HCT116 (cell line): ENCODE data around the gene MED25. TPM values are rescaled to one million over a fixed set of nuclear protein-coding genes. Genes with fewer than 3 reads are reported as not detected.
A peak's percentile ranks its signal among the peaks of the same experiment; 100 is the strongest.

ENCODE experiments used
- ATAC-seq: fragments of 200-7000 bp; cut with Tn5 transposase; 2 replicates; pipeline ENCODE4 v1.9.1; 2020; ENCODE audit warnings: mild to moderate bottlenecking, moderate library complexity
- BruUV-seq: library from RNA; stranded (reverse); fragments of 400-500 nt; replicated peaks from 2 replicates; lab custom pipeline; 2021; lab: Mats Ljungman, UMichigan
- CTCF ChIA-PET: fragments of 300-600 bp; sonication (Branson Sonifier 250); formaldehyde crosslinking; loops from one replicate; lab custom pipeline; 2021; ENCODE audit warnings: antibody characterized with exemption; lab: Charles Lee
- POLR2A ChIA-PET: fragments of 300-600, 350-600 bp; sonication (Branson Sonifier 250); formaldehyde crosslinking; loops from one replicate; lab custom pipeline; 2021; ENCODE audit warnings: antibody characterized with exemption; lab: Charles Lee
- RAD21 ChIA-PET, 2 experiments: fragments of 300-600 bp; sonication (Branson Sonifier 250); formaldehyde crosslinking; loops; one replicate each; lab custom pipeline; 2023; ENCODE audit warnings: low total read pairs in 2 of 2; ENCODE audit not compliant: uncharacterized antibody in 2 of 2, unreplicated experiment in 2 of 2, low non-redundant PET in 1 of 2; lab: Charles Lee
- DNase-seq: peaks from one replicate; pipeline ENCODE4 v3.0.0-alpha.2; 2010; ENCODE audit warnings: low read depth, low spot score
- H2AFZ ChIP-seq: fragments of 200-600 bp; shearing (Covaris generic), sonication (generic); 2 replicates; pipeline ENCODE4 v1.6.1; 2017; ENCODE audit warnings: low read depth, mixed run types, mixed read lengths, antibody characterized with exemption, low read length; ENCODE audit not compliant: poor library complexity, severe bottlenecking
- H3K27ac ChIP-seq: 2 replicates; pipeline ENCODE4 v1.5.1; 2012; ENCODE audit warnings: low read depth, low read length
- H3K27me3 ChIP-seq: fragments of 200-600 bp; sonication (generic); 2 replicates; pipeline ENCODE4 v1.6.1; 2016; ENCODE audit warnings: mixed run types, low read length, mixed read lengths; ENCODE audit not compliant: insufficient read depth
- H3K36me3 ChIP-seq, 2 experiments: fragments of 200-500 bp in 1 of 2; fragments of 200-600 bp in 1 of 2; sonication (Bioruptor generic) in 1 of 2; sonication (generic) in 1 of 2; 2 replicates each; pipeline versions ENCODE4 v1.5.1 to v1.6.1; 2014 to 2016; ENCODE audit warnings: low read length in 2 of 2, inconsistent platforms in 1 of 2, mixed read lengths in 1 of 2, mixed run types in 1 of 2; ENCODE audit not compliant: insufficient read depth in 2 of 2, control insufficient read depth in 1 of 2
- H3K4me1 ChIP-seq, 2 experiments: fragments of 200-600 bp in 1 of 2; sonication (generic) in 1 of 2; 2 replicates each; pipeline versions ENCODE4 v1.5.1 to v1.6.1; 2012 to 2017; ENCODE audit warnings: low read length in 2 of 2, inconsistent platforms in 1 of 2, mild to moderate bottlenecking in 1 of 2, mixed read lengths in 1 of 2, mixed run types in 1 of 2, moderate library complexity in 1 of 2; ENCODE audit not compliant: insufficient read depth in 2 of 2, control insufficient read depth in 1 of 2
- H3K4me2 ChIP-seq: fragments of 200-600 bp; sonication (generic); 2 replicates; pipeline ENCODE4 v1.6.1; 2017; ENCODE audit warnings: mixed run types, low read length, mixed read lengths
- H3K4me3 ChIP-seq, 2 experiments: fragments of 200-600 bp in 1 of 2; sonication (generic) in 1 of 2; replicated peaks in 1 of 2; 2 replicates each; pipeline ENCODE4 v1.5.1; 2011 to 2016; ENCODE audit warnings: low read length in 2 of 2, control low read depth in 1 of 2, low read depth in 1 of 2, mild to moderate bottlenecking in 1 of 2, mixed read lengths in 1 of 2, mixed run types in 1 of 2
- H3K79me2 ChIP-seq: fragments of 200-600 bp; sonication (generic); 2 replicates; pipeline ENCODE4 v1.6.1; 2017; ENCODE audit warnings: mild to moderate bottlenecking, mixed run types, low read length, moderate library complexity, mixed read lengths; ENCODE audit not compliant: insufficient read depth
- H3K9ac ChIP-seq: fragments of 200-600 bp; sonication (generic); 2 replicates; pipeline ENCODE4 v1.6.1; 2016; ENCODE audit warnings: low read length, mixed read lengths
- H3K9me2 ChIP-seq: fragments of 200-600 bp; sonication (generic), shearing (Covaris generic); 2 replicates; pipeline ENCODE4 v1.6.1; 2017; ENCODE audit warnings: mixed run types, mild to moderate bottlenecking, moderate library complexity; ENCODE audit not compliant: insufficient read depth
- H3K9me3 ChIP-seq, 2 experiments: fragments of 200-500 bp in 1 of 2; fragments of 200-600 bp in 1 of 2; sonication (Bioruptor generic) in 1 of 2; sonication (generic) in 1 of 2; 2 replicates each; pipeline ENCODE4 v1.6.1; 2014 to 2017; ENCODE audit warnings: low read length in 2 of 2, mixed read lengths in 2 of 2, inconsistent platforms in 1 of 2, low read depth in 1 of 2, mild to moderate bottlenecking in 1 of 2, mixed run types in 1 of 2, moderate library complexity in 1 of 2; ENCODE audit not compliant: control insufficient read depth in 1 of 2, insufficient read depth in 1 of 2
- H4K20me1 ChIP-seq: fragments of 200-600 bp; sonication (generic), shearing (Covaris generic); 2 replicates; pipeline ENCODE4 v1.6.1; 2017; ENCODE audit warnings: mixed run types, mild to moderate bottlenecking, moderate library complexity; ENCODE audit not compliant: insufficient read depth
- ATF3 ChIP-seq: IDR thresholded peaks from 2 replicates; pipeline ENCODE4 v1.6.1; 2012
- EGR1 ChIP-seq: IDR thresholded peaks from 2 replicates; pipeline ENCODE4 v1.6.1; 2012; ENCODE audit warnings: low read depth
- ELF1 ChIP-seq: IDR thresholded peaks from 2 replicates; pipeline ENCODE4 v1.6.1; 2012; ENCODE audit warnings: low read depth, borderline replicate concordance
- EZH2phosphoT487 ChIP-seq: fragments of 200-600 bp; IDR thresholded peaks from 2 replicates; pipeline ENCODE4 v1.6.1; 2018; ENCODE audit warnings: antibody characterized with exemption, borderline replicate concordance
- POLR2A ChIP-seq: IDR thresholded peaks from 2 replicates; pipeline ENCODE4 v1.7.0; 2011; ENCODE audit warnings: borderline replicate concordance; ENCODE audit not compliant: insufficient read depth, insufficient read length; ENCODE audit errors: extremely low read depth
- POLR2AphosphoS5 ChIP-seq: IDR thresholded peaks from 2 replicates; pipeline ENCODE4 v1.6.1; 2011; ENCODE audit warnings: mild to moderate bottlenecking, low read depth, low read length, moderate library complexity
- SP1 ChIP-seq: IDR thresholded peaks from 2 replicates; pipeline ENCODE4 v1.6.1; 2012; ENCODE audit warnings: low read depth
- SRF ChIP-seq: IDR thresholded peaks from 2 replicates; pipeline ENCODE4 v1.6.1; 2012; ENCODE audit warnings: low read depth
- TCF7L2 ChIP-seq: IDR thresholded peaks from 2 replicates; pipeline ENCODE4 v1.7.0; 2011; ENCODE audit warnings: borderline replicate concordance, inconsistent platforms; ENCODE audit not compliant: insufficient read depth, insufficient read length; ENCODE audit errors: extremely low read depth
- YY1 ChIP-seq: IDR thresholded peaks from 2 replicates; pipeline ENCODE4 v1.6.1; 2011; ENCODE audit warnings: low read length, low read depth, moderate library complexity, mild to moderate bottlenecking; ENCODE audit not compliant: insufficient replicate concordance; ENCODE audit errors: extremely low read depth
- ZNF274 ChIP-seq: fragments of 200-500 bp; sonication (Bioruptor generic); IDR thresholded peaks from 2 replicates; pipeline ENCODE4 v1.6.1; 2014; ENCODE audit warnings: mild to moderate bottlenecking, low read depth, low read length, inconsistent platforms
- intact Hi-C: fragments of 100-400 bp; cut with micrococcal nuclease; formaldehyde crosslinking; loops from 2 replicates; pipeline ENCODE4 v1.10.0; 2022
- total RNA-seq: library from RNA; stranded (reverse); gene quantifications from one replicate; pipeline ENCODE4 v1.2.1, GENCODE V29; 2021; ENCODE audit not compliant: unreplicated experiment
- TF ChIP-seq, protein P1 (sequence below): IDR thresholded peaks from 2 replicates; pipeline ENCODE4 v1.6.1; 2011; ENCODE audit warnings: mild to moderate bottlenecking, low read length, moderate library complexity; ENCODE audit not compliant: insufficient replicate concordance; ENCODE audit errors: extremely low read depth

MED25 gene
- total RNA-seq, 1 experiment from 2014 or later: 77.7 TPM

GRCh38 chr19:49875857-49876421 lies 57.9 kb downstream of the MED25 start:
- peaks cover 35% of the 10 kb centered on the region for H3K79me2 ChIP-seq
- ATAC-seq (peak; percentile 22; the same call in 1 of the 2 replicates), DNase-seq (no peak)
- TSS peak; percentile 62 for BruUV-seq
- intact Hi-C loops: no loop called here
- H3K27me3 ChIP-seq: no peaks in the 10 kb centered on the region
- peak overlapping the region; percentile 99 for H3K4me2 ChIP-seq
- CTCF ChIA-PET: no interaction called here
- RAD21 ChIA-PET: no interaction called here
- H3K27ac ChIP-seq: peak overlapping the region; percentile 98
- no peaks in the 10 kb centered on the region for H3K9me3 ChIP-seq
- POLR2A ChIA-PET: interaction anchor here (1.0 to 2.1 kb wide), 7 partner anchors 9 to 199 kb away, joined by 3 to 6 read pairs (median 4); partner anchors contain the start of gene NUP62
- H4K20me1 ChIP-seq: no peaks in the 10 kb centered on the region
- H3K9me2 ChIP-seq: no peaks in the 10 kb centered on the region
- H3K9ac ChIP-seq: peak overlapping the region; percentile 93
- H3K4me1 ChIP-seq: peaks cover 12 to 30% of the 10 kb centered on the region in 2 experiments
- H2AFZ ChIP-seq: no peak overlapping the region
- peaks cover 0 to 10% of the 10 kb centered on the region in 2 experiments; a peak in 2 of 4 replicates for H3K36me3 ChIP-seq
- H3K4me3 ChIP-seq: peak overlapping the region; percentile 79 to 89
- TF ChIP-seq EGR1 (no peak), SRF (no peak), EZH2phosphoT487 (no peak), TCF7L2 (peak; percentile 1), POLR2AphosphoS5 (peak; percentile 49; the same call in 1 of the 2 replicates), SP1 (no peak), POLR2A (peak; percentile 11)

DNA sequence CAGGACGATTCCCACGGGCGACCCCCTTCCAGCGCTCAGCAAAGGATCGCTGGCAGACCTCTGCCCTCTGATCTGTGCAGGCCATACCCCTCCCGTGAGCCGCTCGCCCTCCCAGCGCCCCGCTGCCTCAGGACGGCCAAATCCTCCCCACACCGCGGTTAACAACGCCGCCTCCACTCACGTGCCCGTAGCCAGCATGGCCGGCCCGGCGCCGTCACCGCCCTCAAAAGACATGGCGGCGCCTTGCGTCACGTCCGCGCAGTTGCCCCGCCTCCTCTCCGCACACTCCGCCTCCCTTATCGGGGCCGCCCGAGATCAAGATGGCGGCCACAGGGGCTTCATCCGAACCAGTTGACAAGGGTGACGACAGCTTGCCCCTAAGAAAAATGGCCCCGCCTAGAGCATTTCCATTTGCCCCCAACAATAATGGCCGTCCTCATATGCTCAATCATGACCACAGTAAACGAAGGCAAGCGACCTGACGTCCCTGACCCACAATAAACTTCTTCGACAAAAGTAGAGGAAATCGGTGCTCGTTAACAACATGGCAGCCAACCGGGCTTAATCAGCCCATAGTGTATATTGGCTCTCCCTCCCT lies 58.4 kb downstream of the MED25 start:
- H3K27ac ChIP-seq: peak overlapping the region; percentile 98
- H3K79me2 ChIP-seq: peaks cover 35% of the 10 kb centered on the region
- intact Hi-C loops: loop anchor here (1.0 kb wide), 1 partner anchor 7 kb away; no protein-coding TSS in a partner anchor
- TF ChIP-seq TCF7L2: no peak
- TF ChIP-seq ZNF274: no peak
- TF ChIP-seq YY1: peak; percentile 100
- no peak for TF ChIP-seq SP1
- TF ChIP-seq, protein P1, sequence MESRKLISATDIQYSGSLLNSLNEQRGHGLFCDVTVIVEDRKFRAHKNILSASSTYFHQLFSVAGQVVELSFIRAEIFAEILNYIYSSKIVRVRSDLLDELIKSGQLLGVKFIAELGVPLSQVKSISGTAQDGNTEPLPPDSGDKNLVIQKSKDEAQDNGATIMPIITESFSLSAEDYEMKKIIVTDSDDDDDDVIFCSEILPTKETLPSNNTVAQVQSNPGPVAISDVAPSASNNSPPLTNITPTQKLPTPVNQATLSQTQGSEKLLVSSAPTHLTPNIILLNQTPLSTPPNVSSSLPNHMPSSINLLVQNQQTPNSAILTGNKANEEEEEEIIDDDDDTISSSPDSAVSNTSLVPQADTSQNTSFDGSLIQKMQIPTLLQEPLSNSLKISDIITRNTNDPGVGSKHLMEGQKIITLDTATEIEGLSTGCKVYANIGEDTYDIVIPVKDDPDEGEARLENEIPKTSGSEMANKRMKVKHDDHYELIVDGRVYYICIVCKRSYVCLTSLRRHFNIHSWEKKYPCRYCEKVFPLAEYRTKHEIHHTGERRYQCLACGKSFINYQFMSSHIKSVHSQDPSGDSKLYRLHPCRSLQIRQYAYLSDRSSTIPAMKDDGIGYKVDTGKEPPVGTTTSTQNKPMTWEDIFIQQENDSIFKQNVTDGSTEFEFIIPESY: peak; percentile 15
- TF ChIP-seq ATF3: no peak
- no peak for TF ChIP-seq SRF
- no peak for TF ChIP-seq ELF1
- peak; percentile 58 for TF ChIP-seq POLR2AphosphoS5

More for the DNA sequence above, 58.4 kb downstream of the MED25 start:
- DNase-seq (peak; percentile 98), ATAC-seq (peak; percentile 61)
- Histone ChIP-seq H3K9me3 (no peaks in the 10 kb centered on the region), H3K4me3 (peak overlapping the region; percentile 79 to 89), H3K4me1 (peaks cover 11 to 28% of the 10 kb centered on the region in 2 experiments), H3K9me2 (no peaks in the 10 kb centered on the region), H3K9ac (peak overlapping the region; percentile 93), H4K20me1 (no peaks in the 10 kb centered on the region), H2AFZ (peak overlapping the region; percentile 76), H3K27me3 (no peaks in the 10 kb centered on the region), H3K4me2 (peak overlapping the region; percentile 99), H3K36me3 (peaks cover 0 to 6% of the 10 kb centered on the region in 2 experiments; a peak in 1 of 4 replicates)
- ChIA-PET RAD21 (no interaction called here), POLR2A (interaction anchor here (0.8 to 2.1 kb wide), 10 partner anchors 7 to 200 kb away, joined by 3 to 6 read pairs (median 4); partner anchors contain the start of gene NUP62), CTCF (no interaction called here)
- BruUV-seq: no TSS peak
